Nucleus accumbens (tissue), 56 donors: ENCODE data around the gene RANBP3.
A peak's percentile ranks its signal among the peaks of the same experiment; 100 is the strongest.
"Not testable (repeated sequence)": the region's sequence is repeated elsewhere in the genome, so short reads cannot be mapped to it uniquely, and the experiment has no call there.

Source experiments
- DNase-seq, 56 donors: peaks; one replicate each; lab custom pipeline; 2025; lab: John Stamatoyannopoulos, UW

Gene RANBP3

DNA sequence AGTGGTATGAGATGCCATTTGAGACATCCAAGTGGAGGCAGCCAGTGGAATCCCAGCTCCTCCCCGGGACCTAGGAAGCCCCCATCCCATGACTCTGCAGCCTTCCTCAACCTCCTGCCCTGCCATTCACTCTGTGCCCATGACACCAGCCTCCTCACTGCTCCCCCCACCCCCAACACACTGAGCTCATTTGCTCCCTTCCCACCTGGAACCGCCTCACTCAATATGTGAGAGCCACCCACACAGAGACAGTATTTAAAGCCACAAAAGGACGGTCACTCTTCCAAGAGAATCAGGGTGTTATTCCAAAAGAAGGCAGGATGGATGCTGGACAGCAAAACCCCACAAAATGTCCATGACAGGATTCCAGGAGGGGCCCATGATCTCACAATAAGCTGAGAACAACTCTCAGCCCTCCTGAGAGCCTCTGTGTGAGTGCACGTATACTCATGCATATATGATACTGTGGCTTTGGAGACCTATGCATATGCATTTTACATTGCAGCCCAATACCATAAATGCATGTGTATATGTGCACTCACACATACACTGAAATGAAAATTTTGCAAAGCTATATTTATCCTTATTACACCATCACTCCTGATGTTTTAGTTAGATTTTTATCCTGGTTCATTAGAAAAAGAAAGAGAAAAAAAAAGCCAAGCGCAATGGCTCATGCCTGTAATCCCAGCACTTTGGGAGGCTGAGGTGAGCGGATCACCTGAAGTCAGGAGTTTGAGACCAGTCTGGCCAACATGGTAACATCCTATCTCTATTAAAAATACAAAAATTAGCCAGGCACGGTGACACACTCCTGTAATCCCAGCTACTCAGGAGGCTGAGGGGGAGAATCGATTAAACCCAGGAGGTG lies 10.8 kb upstream of the RANBP3 start:
- no peak for DNase-seq

DNA sequence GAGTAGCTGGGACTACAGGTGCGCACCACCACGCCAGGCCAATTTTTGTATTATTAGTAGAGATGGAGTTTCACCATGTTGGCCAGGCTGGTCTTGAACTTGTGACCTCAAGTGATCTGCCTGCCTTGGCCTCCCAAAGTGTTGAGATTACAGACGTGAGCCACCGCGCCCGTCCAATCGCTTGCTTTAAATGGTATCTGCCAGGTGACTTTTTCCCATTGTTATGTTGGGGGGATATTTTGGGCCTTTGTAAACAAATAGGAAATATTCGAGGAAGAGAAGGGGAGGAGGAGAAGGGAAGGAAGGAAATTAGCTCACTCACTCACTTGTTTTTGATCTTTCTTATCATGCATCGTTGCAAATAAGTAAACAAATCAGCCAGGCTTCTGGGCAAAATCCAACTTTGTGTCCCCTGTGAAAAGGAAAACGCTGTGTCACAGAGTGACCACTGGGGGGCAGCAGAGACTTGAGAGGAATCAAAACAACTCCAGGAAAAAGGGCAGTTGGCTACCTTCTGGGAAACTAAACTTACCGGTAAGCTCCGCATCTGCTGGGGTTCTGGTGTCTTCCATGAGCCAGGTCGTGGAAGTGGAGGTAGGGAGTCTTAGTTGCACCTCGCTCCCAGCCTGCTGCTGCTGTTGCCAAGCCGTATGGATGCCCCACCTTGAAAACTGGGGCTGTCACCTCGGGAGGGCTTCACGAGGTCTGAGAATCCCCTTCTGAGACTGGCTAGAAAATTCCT lies 9.3 kb upstream of the RANBP3 start:
- DNase-seq: peak in 49 of 56 donors; percentile 8 to 84 (median 50)

DNA sequence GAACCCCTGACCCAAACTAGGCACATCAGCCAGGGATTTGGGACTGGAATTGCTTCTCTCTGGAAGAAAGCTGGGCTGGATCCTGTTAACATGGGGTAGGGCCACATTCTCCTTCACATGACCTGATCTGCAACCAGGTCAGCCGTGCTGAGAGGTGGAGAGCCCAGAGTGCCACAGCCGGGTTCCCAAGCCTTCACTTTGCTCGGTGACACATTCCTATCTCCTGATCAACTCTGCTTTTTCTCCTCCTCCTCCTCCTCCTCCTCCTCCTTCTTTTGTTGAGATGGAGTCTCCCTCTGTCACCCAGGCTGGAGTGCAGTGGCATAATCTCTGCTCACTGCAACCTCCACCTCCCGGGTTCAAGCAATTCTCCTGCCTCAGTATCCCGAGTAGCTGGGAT lies 7.9 kb upstream of the RANBP3 start:
- DNase-seq: not testable (repeated sequence)

DNA sequence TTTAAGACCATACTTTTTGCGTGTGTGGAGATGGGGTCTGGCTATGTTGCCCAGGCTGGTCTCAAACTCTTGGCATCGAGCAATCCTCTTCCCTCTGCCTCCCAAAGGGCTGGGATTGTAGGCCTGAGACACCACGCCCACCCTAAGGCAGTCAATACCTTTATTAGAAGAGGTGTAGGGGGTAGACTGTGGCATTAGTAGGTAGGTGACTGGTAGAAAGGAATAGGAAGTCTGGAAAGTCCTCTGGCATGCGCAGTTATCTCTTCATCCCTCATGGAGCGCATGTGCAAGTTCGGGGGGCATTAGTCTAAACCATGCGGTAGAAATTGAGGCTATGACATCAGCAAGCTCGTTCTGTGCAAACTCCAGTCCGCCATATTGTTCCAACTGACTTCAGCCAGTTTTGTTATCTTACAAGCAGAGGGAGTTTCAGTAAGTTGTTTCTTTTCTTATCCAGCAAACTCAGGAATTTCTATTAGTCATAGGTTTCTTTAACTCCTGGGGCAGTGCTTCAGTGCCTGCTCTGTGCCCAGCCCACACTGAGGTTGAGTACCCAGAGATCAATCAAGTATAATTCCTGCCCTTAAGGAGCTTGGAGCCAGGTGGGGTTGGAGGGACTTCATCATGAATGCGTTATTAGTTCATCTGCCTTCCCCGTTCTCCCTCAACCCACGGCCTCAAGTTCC lies 7.3 kb upstream of the RANBP3 start:
- no peak for DNase-seq

DNA sequence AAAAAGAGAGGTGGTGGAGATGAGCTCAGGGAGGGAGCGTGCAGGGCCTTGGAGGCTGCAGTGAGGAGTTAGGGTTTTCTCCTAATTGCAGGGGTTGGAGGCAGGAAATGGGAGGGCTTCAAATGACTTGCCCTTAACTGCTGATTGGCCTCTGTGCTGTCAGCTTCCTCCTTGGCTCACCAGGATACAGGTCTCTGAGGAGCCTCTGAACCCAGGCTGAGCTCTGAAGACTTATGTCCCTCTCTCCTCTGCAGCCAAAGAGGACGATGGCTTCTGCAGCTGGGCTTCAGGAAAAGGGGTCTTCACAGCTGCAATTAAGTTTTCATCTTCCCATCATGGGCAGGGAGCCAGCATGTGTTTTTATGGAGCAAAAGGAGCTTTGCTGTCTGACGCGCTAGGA lies 6.7 kb upstream of the RANBP3 start:
- DNase-seq: no peak

DNA sequence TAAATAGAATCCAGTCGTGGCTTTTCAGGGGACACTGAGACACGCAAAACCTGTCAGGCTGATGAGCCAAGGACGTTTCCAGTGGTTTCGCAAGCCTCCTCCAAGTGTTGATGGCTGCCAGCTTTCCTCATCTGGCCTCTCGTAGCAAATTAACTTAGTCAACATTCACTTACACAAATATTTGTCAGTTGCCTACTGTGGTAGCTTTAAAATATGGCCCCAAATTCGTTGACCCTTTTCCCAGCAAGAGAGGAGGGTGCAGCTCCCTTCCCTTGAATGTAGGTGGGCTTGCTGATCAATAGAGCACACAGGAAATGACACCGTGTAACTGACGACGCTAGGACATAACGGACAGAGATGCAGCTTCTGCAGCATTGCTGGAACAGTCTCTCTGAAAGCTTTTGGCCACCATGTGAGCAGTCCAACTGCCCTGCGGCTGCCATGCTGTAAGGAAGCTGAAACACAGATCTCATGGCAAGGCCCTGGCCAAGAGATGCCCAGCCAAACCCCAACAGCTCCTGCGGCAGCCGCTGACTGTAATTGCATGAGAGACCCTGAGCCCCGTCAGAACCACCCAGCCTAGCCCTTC lies 5.5 kb upstream of the RANBP3 start:
- no peak for DNase-seq

DNA sequence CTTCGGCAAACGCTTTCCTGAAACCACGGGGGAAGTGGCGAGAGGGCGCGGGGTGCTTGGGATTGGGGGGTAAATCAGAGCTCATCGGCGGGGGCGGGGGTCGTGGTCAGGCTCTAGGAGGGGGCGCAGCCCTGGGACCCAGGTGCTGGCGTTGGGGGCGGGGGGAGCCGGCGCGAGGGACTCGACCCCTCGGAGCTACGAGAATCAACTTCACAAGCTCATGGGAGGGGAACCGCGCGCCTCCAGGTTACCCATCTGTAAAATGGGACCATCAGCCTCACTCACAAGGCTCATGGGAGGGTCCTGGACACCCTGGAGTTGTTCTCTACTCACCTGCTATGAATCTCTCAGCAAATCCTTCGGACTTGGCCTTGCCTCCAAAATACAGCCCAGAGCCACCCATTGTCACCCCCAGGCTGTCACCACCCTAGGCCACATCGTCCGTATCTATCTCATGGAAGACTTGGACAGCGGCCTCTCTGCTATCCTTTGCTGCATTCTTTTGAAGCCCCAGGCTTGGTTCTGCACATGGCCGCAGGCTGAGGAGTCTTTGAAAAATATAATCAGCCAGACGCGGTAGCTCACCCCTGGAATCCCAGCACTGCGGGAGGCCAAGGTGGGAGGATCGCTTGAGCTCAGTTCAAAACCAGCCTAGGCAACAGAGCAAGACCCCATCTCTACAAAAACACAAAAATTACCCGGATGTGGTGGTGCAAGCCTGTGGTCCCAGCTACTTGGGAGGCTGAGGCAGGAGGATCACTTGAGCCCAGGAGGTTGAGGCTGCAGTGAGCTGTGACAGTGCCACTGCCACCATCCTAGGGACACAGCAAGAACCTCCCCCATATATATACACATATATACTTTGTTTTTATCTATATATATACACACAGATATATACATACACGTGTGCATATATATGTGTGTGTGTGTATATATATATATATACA lies 939 bp upstream of the RANBP3 start:
- DNase-seq: peak in 1 of 56 donors; percentile 15

DNA sequence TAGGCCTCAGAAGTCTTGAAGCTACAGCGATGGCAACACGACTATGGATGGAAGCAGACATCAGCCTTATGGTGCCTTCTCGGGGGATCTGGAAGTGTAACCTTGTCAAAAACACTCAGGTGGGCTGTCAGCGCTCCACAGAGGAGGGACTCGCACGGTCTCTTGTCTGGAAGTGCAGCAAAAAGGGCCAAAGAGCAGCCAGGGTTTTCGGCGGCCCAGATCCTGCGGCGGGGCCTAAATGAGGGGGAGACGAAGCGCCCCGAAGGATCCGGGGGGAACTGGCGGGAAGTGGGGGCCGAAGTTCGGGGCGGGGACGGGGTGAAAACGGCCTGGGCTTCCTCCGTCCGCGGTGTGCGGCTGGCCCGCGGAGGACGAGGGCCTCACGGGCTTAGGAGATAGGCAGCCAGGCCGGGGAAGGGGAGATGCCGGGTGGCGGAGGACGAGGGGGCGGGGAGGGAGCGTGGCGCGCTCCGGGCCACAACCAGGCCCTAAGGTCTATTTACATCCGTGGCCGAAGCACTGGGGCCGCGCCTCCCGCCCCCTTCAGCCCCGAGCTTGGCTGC lies 637 bp downstream of the RANBP3 start:
- peak in 1 of 56 donors; percentile 50 for DNase-seq

DNA sequence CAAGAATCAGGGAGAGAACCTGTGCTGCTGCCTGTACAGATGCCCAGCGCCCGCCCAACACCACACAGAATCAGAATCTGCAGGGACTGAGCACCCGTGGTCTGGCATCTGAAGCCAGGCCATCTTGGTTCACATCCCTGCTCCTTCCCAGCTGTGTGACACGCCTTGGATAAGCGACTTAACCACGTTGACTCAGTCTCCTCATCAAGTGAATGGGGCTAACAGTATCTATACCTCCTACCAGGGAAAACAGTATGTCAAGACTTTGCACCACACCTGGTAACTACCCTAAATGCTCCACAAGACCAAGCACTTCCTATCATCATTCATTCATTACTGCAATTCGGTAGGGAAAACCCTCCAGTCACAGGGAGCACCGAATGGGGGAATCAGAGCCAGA lies 1.2 kb downstream of the RANBP3 start:
- DNase-seq: no peak

DNA sequence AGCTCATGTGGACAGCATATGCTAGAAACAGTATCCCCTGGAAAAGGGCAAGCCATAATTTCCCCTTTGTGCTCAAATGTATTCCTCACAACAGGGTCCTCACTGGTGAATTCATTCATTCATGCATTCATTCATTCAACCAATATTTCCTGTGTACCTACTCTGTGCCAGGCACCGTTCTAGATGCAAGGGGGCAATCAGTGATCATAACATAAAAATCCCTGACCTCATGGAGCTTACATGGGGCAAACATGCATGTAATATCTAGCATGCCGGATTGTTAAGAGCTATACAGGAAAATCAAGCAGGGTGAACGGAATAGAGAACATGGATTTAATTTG lies 2.6 kb downstream of the RANBP3 start:
- no peak for DNase-seq

DNA sequence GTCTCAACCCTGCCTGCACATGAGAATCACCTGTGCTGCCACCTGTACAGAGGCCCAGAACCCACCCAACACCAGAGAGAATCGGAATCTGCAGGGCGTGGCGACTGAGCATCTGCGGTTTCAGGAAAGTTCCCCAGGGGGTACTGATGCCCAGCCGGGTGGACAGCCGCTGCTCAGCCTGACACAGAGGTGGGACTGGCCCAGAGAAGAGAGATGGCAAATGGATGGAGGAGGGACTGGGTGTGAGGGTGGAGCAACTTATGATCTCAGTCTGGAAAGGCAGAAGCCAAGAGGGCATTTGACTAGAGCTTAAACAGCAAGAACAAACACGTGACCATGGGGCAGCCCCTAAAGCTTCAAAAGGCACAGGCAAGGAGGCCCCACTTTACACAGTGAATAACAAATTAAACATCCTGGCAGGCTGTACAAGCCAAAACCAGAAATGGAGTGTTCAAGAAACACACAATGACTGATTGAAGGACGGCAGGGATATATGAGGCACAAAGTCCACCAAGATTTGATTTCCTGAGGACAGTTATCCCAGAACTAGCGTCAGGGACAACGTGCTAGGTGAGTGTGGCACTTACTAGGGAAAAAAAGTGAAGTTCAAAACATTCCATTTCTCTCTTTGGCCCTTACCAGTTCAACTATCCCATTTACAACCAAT lies 3.1 kb downstream of the RANBP3 start:
- DNase-seq: no peak

DNA sequence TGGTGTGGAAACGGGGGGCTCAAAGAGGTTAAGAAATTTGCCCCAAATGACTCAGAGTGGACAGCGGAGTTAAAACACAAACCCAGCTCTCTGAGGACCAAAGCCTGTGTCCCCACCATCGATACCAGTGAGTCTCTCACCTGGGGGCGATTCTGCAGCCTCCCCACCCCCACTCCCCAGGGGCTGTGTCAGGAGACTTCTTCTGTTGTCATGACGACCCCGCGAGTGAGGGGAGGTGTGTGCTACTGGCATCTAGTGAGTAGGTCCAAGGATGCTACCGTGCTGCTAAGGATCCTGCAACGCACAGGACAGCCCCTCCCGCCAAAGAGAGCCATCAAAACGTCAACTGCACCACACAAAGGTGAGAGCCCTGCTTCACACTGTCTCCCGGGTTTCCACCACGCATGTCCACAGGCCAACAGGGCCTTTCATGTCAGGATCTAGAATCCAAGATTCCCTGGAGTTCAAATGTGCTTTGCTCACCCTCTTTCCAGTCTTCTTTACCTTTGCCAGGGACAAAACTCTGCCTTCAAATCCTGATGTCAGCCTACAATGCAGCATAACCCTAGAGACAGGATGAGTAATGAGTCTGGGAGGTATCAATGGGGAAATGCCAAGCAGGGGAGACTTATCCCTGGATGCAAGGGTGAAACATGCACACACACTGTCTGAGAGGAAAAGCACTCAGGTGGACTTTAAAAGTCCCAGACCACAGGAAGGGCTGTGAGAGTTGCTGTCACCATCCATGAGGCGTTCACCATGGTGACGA lies 3.9 kb downstream of the RANBP3 start:
- DNase-seq: no peak

DNA sequence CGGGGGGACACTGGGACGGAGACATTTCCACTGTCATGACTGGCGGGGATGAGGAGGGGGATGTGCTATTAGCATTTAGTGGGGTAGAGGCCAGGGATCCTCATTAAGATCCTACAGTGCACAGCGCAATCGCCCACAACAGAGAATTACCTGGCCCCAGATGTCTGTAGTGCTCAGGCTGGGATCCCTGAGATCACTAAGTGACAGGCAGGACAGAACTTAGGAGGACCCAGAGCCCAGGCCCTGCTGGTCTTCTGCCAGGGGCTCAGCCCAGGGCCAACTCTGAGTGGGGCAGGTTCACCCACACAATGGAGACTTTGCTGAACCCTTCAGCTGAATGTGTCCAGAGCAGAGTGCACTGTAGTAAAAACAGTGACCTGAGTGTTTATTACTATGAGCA lies 4.6 kb downstream of the RANBP3 start:
- DNase-seq: no peak

DNA sequence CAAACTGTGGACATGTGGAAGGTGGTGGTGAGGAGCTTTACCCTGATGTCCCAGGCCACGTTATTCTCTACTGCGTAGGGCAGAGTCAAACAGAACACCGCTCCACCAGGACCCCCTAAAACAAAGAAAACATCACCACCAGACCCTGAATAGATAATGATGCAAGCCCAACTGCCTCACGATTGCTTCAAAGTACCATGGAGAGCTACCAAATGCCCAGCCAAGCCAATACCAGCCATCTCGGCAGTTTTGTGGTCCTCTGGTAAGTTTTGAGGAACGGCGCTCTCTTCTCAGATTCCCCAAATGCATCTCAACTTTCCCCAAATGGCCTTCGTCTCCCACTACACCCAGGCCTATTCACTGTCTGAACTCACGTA lies 5.6 kb downstream of the RANBP3 start:
- no peak for DNase-seq

DNA sequence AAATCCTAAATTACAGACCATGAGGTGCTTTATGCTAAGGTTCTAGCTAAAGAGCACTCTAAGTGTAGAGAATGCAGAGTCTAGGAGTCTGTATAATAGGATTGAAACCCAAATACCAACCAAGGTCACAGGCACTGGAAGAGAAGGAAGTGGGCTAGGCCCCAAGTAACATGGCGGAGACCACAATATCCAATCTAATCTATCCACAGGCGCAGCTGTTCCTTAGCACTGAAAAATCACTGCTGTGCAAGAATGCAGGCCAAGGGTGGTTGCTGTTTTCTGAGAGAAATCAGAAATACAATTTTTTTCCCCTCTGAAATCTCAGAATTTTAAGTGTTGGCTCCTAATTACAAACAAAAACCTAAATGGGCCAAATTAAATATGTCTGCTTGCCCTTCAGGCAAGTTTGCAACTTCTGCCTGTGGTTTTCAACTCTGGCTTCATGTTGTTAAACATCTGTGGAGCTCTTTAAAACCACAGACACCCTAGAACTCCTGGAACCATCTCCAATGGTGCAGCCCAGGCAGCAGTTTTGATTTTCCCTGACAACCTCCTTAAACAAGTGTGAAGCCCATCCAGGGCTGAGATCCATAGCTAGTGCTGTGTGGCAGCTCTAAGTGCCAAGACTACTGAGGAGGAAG lies 6.1 kb downstream of the RANBP3 start:
- DNase-seq: no peak

DNA sequence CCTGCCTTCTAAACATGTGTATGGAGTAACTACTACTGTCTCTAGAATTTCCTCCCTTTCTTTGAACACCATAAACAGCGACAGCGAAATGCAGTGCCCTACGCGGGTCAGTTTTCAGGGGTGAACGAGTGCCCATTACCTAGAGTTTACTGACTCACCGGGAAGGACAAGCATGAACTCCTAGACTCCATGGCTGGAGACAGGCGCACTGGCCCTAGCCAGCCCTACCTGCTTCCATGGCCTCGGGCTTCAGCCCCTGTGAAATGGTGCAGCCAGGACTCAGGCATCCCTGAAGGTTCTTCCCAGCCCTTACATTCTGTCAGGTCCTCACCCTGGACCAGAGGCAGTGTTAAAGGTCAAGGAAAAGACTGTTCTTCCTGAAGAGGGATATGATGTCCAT lies 8.5 kb downstream of the RANBP3 start:
- DNase-seq: no peak

DNA sequence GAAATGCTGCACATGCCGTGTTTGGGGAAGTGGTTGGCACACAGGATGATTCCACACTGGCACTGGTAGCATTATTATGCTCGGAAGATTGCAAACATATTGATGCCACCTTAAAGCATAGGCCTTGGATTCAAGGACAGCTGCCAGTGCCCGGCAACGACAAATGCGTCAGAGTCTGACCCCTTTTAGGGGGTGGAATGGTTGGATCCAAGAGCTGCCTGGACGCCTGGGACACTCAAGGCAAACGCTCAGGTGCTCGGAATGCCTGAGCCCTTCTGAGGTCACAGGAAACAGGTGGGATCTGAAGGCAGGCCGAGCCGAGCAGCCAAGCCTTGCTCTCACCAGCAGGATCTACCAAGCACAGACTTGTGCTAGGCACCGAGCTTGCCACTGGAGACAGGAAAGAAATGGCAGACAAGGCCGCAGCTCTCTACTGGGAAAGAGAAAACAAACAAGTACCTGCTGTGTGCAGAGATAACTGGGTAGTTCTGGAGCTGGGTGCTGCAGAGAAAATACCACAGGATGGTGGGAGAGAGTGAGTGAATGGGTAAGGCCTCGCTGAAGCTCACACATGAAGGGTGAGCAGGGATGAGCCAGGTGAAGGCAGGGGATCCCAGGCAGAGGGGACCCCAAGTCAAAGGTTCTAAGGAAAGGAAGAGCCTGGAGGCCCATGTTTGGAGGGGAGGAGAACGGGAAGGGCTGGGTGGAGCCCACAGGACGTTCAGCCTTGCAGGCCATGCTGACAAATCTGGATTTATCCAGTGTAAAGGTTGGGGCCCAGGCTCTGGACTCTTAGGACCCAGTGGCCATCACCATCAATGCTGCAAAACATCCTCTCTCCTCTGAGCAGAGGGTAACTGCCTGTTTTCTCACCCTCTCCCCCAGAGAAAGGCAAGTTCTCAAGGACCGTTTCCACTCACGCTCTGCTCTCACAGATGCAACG lies 9.2 kb downstream of the RANBP3 start:
- DNase-seq: peak in 3 of 56 donors; percentile 18 to 64 (median 36)
